K562 (cell line): ENCODE results near the gene ZNF343.

Experiments used
- CBX3 ChIP-seq, 2 experiments: IDR thresholded peaks; 1 replicate in 1 of 2; 2 replicates in 1 of 2; pipeline ENCODE4 v1.6.1; 2012; ENCODE audit warnings: inconsistent platforms in 2 of 2, low read length in 2 of 2, borderline replicate concordance in 1 of 2, control low read depth in 1 of 2
- CTCF ChIP-seq, 3 experiments: IDR thresholded peaks in 2 of 3; conservative IDR thresholded peaks in 1 of 3; 2 replicates each; pipeline ENCODE4 v1.5.1; 2011 to 2012; ENCODE audit warnings: low read length in 3 of 3, mild to moderate bottlenecking in 3 of 3, control low read depth in 2 of 3, improper control_type of control experiment in 1 of 3, inconsistent platforms in 1 of 3, low read depth in 1 of 3, mixed read lengths in 1 of 3, moderate library complexity in 1 of 3; ENCODE audit not compliant: insufficient read depth in 2 of 3
- FOSL1 ChIP-seq: fragments of 200-800 bp; sonication (Bioruptor generic); conservative IDR thresholded peaks from 2 replicates; pipeline ENCODE4 v1.6.1; 2016; ENCODE audit warnings: missing genetic modification characterization, missing compliant biosample characterization
- RBFOX2 ChIP-seq: fragments of 200-400 bp; formaldehyde crosslinking; IDR thresholded peaks from 2 replicates; pipeline ENCODE4 v1.6.1; 2017; ENCODE audit warnings: low read depth, mild to moderate bottlenecking, low read length, moderate library complexity
- REST ChIP-seq, 2 experiments: fragments of 450-650 bp; formaldehyde crosslinking in 1 of 2; IDR thresholded peaks; 2 replicates each; pipeline versions ENCODE4 v1.4.0 to v1.6.1; 2014 to 2020; ENCODE audit warnings: mild to moderate bottlenecking in 2 of 2, borderline replicate concordance in 1 of 2, low read depth in 1 of 2
- SP1 ChIP-seq: sonication (generic); formaldehyde crosslinking; IDR thresholded peaks from 2 replicates; pipeline ENCODE4 v1.8.1; 2022; ENCODE audit warnings: mild to moderate bottlenecking, missing genetic modification reagents
- SPI1 ChIP-seq: IDR thresholded peaks from 2 replicates; pipeline ENCODE4 v1.6.1; 2011; ENCODE audit warnings: low read depth, low read length, control low read depth, borderline replicate concordance
- TSC22D4 ChIP-seq: fragments of 450-650 bp; IDR thresholded peaks from 2 replicates; pipeline ENCODE4 v1.6.1; 2016; ENCODE audit warnings: missing genetic modification characterization, missing biosample characterization, control low read depth
- ZBTB43 ChIP-seq: sonication (generic); formaldehyde crosslinking; IDR thresholded peaks from 2 replicates; pipeline ENCODE4 v1.8.0; 2023; ENCODE audit warnings: mild to moderate bottlenecking, missing genetic modification reagents
- ZNF431 ChIP-seq: sonication (generic); formaldehyde crosslinking; IDR thresholded peaks from 2 replicates; pipeline ENCODE4 v1.8.0; 2022; ENCODE audit warnings: mild to moderate bottlenecking, missing genetic modification reagents
- ZNF707 ChIP-seq: fragments of 250-450 bp; sonication (Bioruptor Pico); conservative IDR thresholded peaks from 2 replicates; pipeline ENCODE4 v1.8.0; 2022; ENCODE audit warnings: inconsistent platforms, mild to moderate bottlenecking, moderate library complexity

- TF ChIP-seq SP1 (CRISPR knock-in tag) (no peak), CTCF (IDR thresholded peaks at IDR 0.05 in 2 of 3, conservative IDR thresholded peaks at IDR 0.05 in 1 of 3; ENCODE audit: insufficient read depth in 2 of 3, low read depth in 1 of 3, low read length in 3 of 3) (no peak), SPI1 (no peak), REST (IDR thresholded peaks at IDR 0.05; ENCODE audit: borderline replicate concordance) (no peak), REST (CRISPR knock-in tag; IDR thresholded peaks at IDR 0.05; ENCODE audit: low read depth) (no peak), CBX3 (IDR thresholded peaks at IDR 0.05; ENCODE audit: borderline replicate concordance in 1 of 2, low read length in 2 of 2) (no peak), ZNF707 (CRISPR knock-in tag) (no peak), TSC22D4 (tag) (no peak), FOSL1 (tag) (no peak), ZBTB43 (CRISPR knock-in tag) (no peak), ZNF431 (CRISPR knock-in tag) (no peak), RBFOX2 (no peak)
These were observed 57.3 kb downstream of the ZNF343 start for GRCh38 chr20:2451422-2451821.
